Prostate gland (tissue), 2 donors: Measurements from ENCODE around the gene TLL1. TPM values are rescaled to one million over a fixed set of nuclear protein-coding genes. Genes with fewer than 3 reads are reported as not detected.

Source experiments
- DNase-seq: peaks from one replicate; pipeline ENCODE4 v3.0.0-alpha.2; 2019; ENCODE audit warnings: low spot score
- H3K27ac ChIP-seq, 2 donors: fragments of 200-600 bp; sonication (generic); 2 replicates each; pipeline ENCODE4 v1.5.1; 2017 to 2019
- H3K27me3 ChIP-seq: fragments of 200-600 bp; sonication (generic); replicated peaks from 2 replicates; pipeline ENCODE4 v1.5.1; 2019; ENCODE audit not compliant: insufficient read depth
- H3K36me3 ChIP-seq, 2 donors: fragments of 200-600 bp; sonication (generic); 1 replicate in 1 of 2; 2 replicates in 1 of 2; pipeline versions ENCODE4 v1.5.1 to v1.8.1; 2017 to 2019
- H3K4me1 ChIP-seq: fragments of 200-600 bp; sonication (generic); replicated peaks from 2 replicates; pipeline ENCODE4 v1.5.1; 2019
- H3K4me3 ChIP-seq, 2 donors: fragments of 200-600 bp; sonication (generic); 2 replicates each; pipeline ENCODE4 v1.5.1; 2017 to 2019
- H3K9me3 ChIP-seq: fragments of 200-600 bp; sonication (generic); 2 replicates; pipeline ENCODE4 v1.5.1; 2017
- POLR2A ChIP-seq: fragments of 450-650 bp; IDR thresholded peaks from one replicate; pipeline ENCODE4 v1.6.1; 2016; ENCODE audit warnings: antibody characterized with exemption, mild to moderate bottlenecking
- POLR2AphosphoS5 ChIP-seq: sonication (generic); formaldehyde crosslinking; IDR thresholded peaks from one replicate; pipeline ENCODE4 v1.6.1; 2017; ENCODE audit warnings: antibody characterized with exemption
- WGBS: methylation state at CpG from one replicate; pipeline ENCODE4 v1.1.5; 2018; 5-methylcytosine and 5-hydroxymethylcytosine counted together
- intact Hi-C: fragments of 100-400 bp; cut with DNase I; formaldehyde crosslinking; loops from one replicate; pipeline ENCODE4 v1.14.2; 2022
- total RNA-seq, 2 donors: library from RNA; depleted of rRNA; stranded (reverse); fragments of >200 nt; gene quantifications; one replicate each; pipeline ENCODE4 v1.1.0, GENCODE V29; 2016
- TF ChIP-seq, protein P1 (sequence below), 4 experiments: fragments of 200-600 bp in 2 of 4; fragments of 450-650 bp in 2 of 4; sonication (generic) in 2 of 4; IDR thresholded peaks; 1 replicate in 3 of 4; 2 replicates in 1 of 4; pipeline ENCODE4 v1.5.1; 2016 to 2019; ENCODE audit warnings: antibody characterized with exemption in 4 of 4, mild to moderate bottlenecking in 2 of 4, moderate library complexity in 2 of 4

TLL1 gene
- total RNA-seq, 2 donors from 2014 or later = 1.5 to 4.1 TPM

DNA sequence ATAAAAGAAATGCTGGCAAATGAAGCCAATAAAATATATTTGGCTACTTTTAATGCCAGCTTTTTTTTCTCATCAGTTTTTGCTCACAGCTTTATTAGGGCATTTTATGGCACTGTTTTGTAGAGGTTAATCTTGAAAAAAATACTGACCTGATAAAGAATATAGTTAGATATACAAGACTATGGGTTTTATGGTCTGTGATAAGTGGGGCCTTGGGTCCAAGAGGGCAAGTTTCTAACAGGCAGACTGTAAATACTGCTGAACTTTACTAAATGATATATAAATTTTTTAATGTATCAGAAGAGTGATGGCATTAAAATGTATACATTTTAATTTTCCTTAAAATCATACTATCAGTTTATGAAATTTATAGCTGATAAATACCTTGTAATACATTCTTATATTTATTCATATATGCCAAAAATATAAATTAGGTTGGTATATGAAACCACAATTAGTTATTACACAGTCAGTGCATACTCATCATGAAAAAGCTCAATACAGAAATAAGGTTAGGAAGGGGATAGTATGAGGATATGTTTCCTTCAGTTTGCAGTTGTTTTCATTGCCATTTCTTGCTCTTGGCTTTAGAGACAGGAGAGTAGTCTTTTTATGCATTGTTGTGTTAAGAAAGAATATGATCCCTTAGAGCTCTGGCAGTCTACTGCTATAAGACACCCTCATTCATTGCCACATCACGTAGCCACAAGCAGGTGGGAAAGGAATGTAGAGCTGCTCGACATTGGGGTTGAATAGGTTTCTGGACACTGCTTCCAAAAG, 146.6 kb downstream of the TLL1 start:
- TF ChIP-seq POLR2A (no peak), POLR2AphosphoS5 (no peak)
- TF ChIP-seq, protein P1, sequence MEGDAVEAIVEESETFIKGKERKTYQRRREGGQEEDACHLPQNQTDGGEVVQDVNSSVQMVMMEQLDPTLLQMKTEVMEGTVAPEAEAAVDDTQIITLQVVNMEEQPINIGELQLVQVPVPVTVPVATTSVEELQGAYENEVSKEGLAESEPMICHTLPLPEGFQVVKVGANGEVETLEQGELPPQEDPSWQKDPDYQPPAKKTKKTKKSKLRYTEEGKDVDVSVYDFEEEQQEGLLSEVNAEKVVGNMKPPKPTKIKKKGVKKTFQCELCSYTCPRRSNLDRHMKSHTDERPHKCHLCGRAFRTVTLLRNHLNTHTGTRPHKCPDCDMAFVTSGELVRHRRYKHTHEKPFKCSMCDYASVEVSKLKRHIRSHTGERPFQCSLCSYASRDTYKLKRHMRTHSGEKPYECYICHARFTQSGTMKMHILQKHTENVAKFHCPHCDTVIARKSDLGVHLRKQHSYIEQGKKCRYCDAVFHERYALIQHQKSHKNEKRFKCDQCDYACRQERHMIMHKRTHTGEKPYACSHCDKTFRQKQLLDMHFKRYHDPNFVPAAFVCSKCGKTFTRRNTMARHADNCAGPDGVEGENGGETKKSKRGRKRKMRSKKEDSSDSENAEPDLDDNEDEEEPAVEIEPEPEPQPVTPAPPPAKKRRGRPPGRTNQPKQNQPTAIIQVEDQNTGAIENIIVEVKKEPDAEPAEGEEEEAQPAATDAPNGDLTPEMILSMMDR (IDR thresholded peaks at IDR 0.05) = no peak
- H3K4me3 ChIP-seq = no peak overlapping the region
- H3K4me1 ChIP-seq = no peaks in the 10 kb centered on the region
- WGBS = 59% methylated on average over 2 of the region's 2 CpGs
- no peaks in the 10 kb centered on the region for H3K27me3 ChIP-seq
- DNase-seq = no peak
- H3K27ac ChIP-seq = no peak overlapping the region
- intact Hi-C loops = no loop called here
- no peaks in the 10 kb centered on the region for H3K9me3 ChIP-seq
- H3K36me3 ChIP-seq = no peaks in the 10 kb centered on the region

DNA sequence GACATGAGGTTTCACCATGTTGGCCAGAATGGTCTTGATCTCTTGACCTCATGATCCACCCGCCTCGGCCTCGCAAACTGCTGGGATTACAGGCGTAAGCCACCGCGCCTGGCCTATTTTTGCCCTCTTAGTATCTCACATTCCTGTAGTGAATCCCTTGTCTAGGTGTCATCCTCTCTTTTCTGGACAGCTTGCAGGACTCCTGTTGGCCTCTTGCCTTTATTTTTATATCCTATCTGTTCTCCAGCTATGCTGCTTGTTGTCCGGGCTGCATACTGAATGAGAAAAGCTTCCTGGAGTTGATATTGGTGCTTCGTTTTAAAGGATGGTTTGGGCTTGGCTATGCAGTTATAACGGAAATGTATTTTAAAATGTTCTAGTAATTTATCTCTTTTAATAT, 148.6 kb downstream of the TLL1 start:
- no peak overlapping the region for H3K27ac ChIP-seq
- no peak overlapping the region for H3K4me3 ChIP-seq
- no peaks in the 10 kb centered on the region for H3K9me3 ChIP-seq
- intact Hi-C loops = no loop called here
- H3K27me3 ChIP-seq = no peaks in the 10 kb centered on the region
- 95% methylated on average over 9 of the region's 9 CpGs for WGBS
- DNase-seq = no peak
- TF ChIP-seq, protein P1 (IDR thresholded peaks at IDR 0.05) = no peak
- no peak for TF ChIP-seq POLR2AphosphoS5
- TF ChIP-seq POLR2A = no peak
- H3K4me1 ChIP-seq = no peaks in the 10 kb centered on the region
- no peaks in the 10 kb centered on the region for H3K36me3 ChIP-seq

DNA sequence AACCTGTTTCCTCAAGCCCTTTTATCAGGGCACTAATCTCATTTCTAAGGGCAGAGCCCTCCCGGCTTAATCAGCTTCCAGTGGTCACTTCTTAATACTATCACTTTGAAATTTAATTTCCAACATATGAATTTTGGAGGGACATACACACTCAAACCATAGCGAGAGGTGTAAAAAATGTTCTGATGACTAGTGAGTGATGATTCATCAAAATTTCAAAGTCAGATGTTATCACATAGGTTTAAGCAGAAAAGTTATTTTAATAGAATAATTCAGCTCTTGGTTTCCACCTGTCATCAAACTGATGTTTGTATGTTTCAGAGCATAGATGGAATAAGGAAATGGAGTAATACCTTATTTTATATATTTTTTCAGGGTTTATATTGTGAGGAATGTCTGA, 161.9 kb downstream of the TLL1 start:
- intact Hi-C loops = no loop called here
- no peaks in the 10 kb centered on the region for H3K4me1 ChIP-seq
- 97% methylated on average over 2 of the region's 2 CpGs for WGBS

DNA sequence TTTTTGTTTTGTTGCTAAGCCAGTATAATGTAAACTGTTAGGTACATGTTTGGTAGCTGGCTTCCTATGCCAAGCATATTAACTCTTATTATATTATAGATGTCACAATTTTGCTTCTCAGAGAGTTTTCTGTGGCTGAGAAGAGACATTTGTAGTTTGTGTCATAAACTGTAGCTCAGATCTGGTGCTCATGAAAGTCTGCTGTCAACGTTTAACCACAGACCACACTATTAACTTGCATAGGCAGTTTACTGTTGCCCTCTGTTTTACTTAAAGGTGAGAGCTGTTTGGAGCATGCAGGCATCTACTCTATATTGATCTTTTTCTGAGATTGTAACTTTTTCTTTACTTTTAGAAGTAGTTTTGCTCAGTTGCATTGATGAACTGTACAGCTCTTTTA, 166.8 kb downstream of the TLL1 start:
- TF ChIP-seq POLR2A = no peak
- TF ChIP-seq POLR2AphosphoS5 = no peak
- TF ChIP-seq, protein P1 (IDR thresholded peaks at IDR 0.05) = no peak
- 30% methylated on average over 1 of the region's 1 CpG for WGBS
- H3K4me1 ChIP-seq = no peaks in the 10 kb centered on the region
- H3K4me3 ChIP-seq = no peak overlapping the region
- no peak overlapping the region for H3K27ac ChIP-seq
- intact Hi-C loops = no loop called here
- no peaks in the 10 kb centered on the region for H3K9me3 ChIP-seq
- H3K27me3 ChIP-seq = no peaks in the 10 kb centered on the region
- no peak for DNase-seq
- no peaks in the 10 kb centered on the region for H3K36me3 ChIP-seq

More for the DNA sequence above, 161.9 kb downstream of the TLL1 start:
- TF ChIP-seq POLR2A = no peak
- TF ChIP-seq, protein P1 (IDR thresholded peaks at IDR 0.05) = no peak
- DNase-seq = no peak
- Histone ChIP-seq H3K9me3 (no peaks in the 10 kb centered on the region), H3K4me3 (no peak overlapping the region), H3K27ac (no peak overlapping the region), H3K36me3 (no peaks in the 10 kb centered on the region), H3K27me3 (no peaks in the 10 kb centered on the region)

DNA sequence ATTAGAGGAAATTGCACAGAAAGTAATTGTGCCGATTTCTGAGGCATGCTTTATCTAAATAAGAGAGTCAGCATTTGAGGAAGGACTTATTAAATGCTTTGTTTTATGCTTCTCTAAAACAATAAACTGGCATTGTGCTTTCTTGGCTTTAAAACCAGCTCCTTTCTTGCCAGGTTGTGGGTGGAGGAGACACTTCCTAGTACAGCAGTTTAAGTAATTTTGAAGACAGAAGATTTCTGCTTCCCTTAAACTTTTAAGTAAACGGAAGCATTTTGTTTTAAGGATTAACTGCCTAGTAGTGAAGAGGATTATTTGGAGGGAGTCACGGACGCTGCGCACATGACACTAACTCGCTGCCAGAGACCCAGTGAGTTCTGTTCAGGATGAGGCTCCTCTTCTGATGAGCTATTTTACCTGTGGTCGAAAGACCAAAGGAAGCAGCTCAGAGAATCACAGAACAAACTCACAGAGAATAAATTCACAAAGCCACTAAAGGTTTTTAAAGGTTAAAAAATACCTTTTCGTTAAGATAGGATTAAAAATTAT, 169.5 kb downstream of the TLL1 start:
- intact Hi-C loops = no loop called here
- Histone ChIP-seq H3K27me3 (no peaks in the 10 kb centered on the region), H3K4me3 (peak overlapping the region; percentile 11 to 23), H3K36me3 (no peaks in the 10 kb centered on the region), H3K9me3 (no peaks in the 10 kb centered on the region), H3K4me1 (no peaks in the 10 kb centered on the region), H3K27ac (peak overlapping the region; percentile 43 to 57)
- WGBS = 6% methylated on average over 8 of the region's 8 CpGs
- TF ChIP-seq POLR2A = no peak
- TF ChIP-seq, protein P1 (IDR thresholded peaks at IDR 0.05) = no peak
- peak; percentile 34 for TF ChIP-seq POLR2AphosphoS5
- peak; percentile 17 for DNase-seq
